DOHH2 (cell line): ENCODE measurements around the gene KCNIP4.

Experiments
- H3F3A ChIP-seq: fragments of 200-600 bp; sonication (generic), shearing (Covaris generic); 2 replicates; pipeline ENCODE4 v1.6.0; 2016; ENCODE audit warnings: antibody characterized with exemption, mild to moderate bottlenecking; ENCODE audit not compliant: control insufficient read depth, insufficient read depth
- H3K27ac ChIP-seq: fragments of 200-600 bp; sonication (generic); 2 replicates; pipeline ENCODE4 v1.5.1; 2014; ENCODE audit warnings: low read depth, mild to moderate bottlenecking, low read length, moderate library complexity
- H3K27me3 ChIP-seq: fragments of 200-600 bp; sonication (generic); 2 replicates; pipeline ENCODE4 v1.6.1; 2014; ENCODE audit warnings: mild to moderate bottlenecking, low read length, mixed read lengths; ENCODE audit not compliant: control insufficient read depth
- H3K36me3 ChIP-seq: fragments of 200-600 bp; sonication (generic); 2 replicates; pipeline ENCODE4 v1.6.1; 2014; ENCODE audit warnings: mild to moderate bottlenecking, low read length, moderate library complexity, mixed read lengths; ENCODE audit not compliant: control insufficient read depth
- H3K4me1 ChIP-seq: fragments of 200-600 bp; sonication (generic); 2 replicates; pipeline ENCODE4 v1.6.1; 2014; ENCODE audit warnings: mild to moderate bottlenecking, low read length, mixed read lengths; ENCODE audit not compliant: control insufficient read depth
- H3K4me2 ChIP-seq: fragments of 200-600 bp; sonication (generic); 2 replicates; pipeline ENCODE4 v1.6.0; 2014; ENCODE audit warnings: mild to moderate bottlenecking, low read length, moderate library complexity
- H3K4me3 ChIP-seq: fragments of 200-600 bp; sonication (generic); 2 replicates; pipeline ENCODE4 v1.5.1; 2014; ENCODE audit warnings: mild to moderate bottlenecking, low read length, mixed read lengths
- H3K79me2 ChIP-seq: fragments of 200-600 bp; sonication (generic); 2 replicates; pipeline ENCODE4 v1.6.1; 2014; ENCODE audit warnings: mild to moderate bottlenecking, low read length, mixed read lengths; ENCODE audit not compliant: control insufficient read depth
- H3K9me2 ChIP-seq: fragments of 200-600 bp; sonication (generic); replicated peaks from 2 replicates; pipeline ENCODE4 v1.6.1; 2014; ENCODE audit warnings: mild to moderate bottlenecking, low read length, mixed read lengths; ENCODE audit not compliant: control insufficient read depth
- H3K9me3 ChIP-seq: fragments of 200-600 bp; sonication (generic); 2 replicates; pipeline ENCODE4 v1.6.1; 2014; ENCODE audit warnings: antibody characterized with exemption, low read length, mixed read lengths; ENCODE audit not compliant: control insufficient read depth, insufficient read depth
- H4K20me1 ChIP-seq: fragments of 200-600 bp; sonication (generic); 2 replicates; pipeline ENCODE4 v1.6.0; 2014; ENCODE audit warnings: low read depth, mild to moderate bottlenecking, antibody characterized with exemption, low read length, moderate library complexity; ENCODE audit not compliant: control insufficient read depth, insufficient read depth
- CTCF ChIP-seq: fragments of 200-600 bp; sonication (generic); IDR thresholded peaks from one replicate; pipeline ENCODE4 v1.5.1; 2014; ENCODE audit warnings: antibody characterized with exemption, mild to moderate bottlenecking, low read depth, low read length; ENCODE audit not compliant: poor library complexity, severe bottlenecking
- EZH2phosphoT487 ChIP-seq: fragments of 200-600 bp; sonication (generic); IDR thresholded peaks from 2 replicates; pipeline ENCODE4 v1.6.1; 2017; ENCODE audit warnings: borderline replicate concordance, mild to moderate bottlenecking, antibody characterized with exemption, low read length, moderate library complexity, mixed read lengths

KCNIP4 gene

GRCh38 chr4:20825505-20825904 lies 1123.1 kb downstream of the KCNIP4 start:
- H3K9me3 ChIP-seq, result no peaks in the 10 kb centered on the region
- H3K4me1 ChIP-seq, result no peaks in the 10 kb centered on the region
- TF ChIP-seq CTCF (no peak), EZH2phosphoT487 (no peak)
- H3K36me3 ChIP-seq, result no peaks in the 10 kb centered on the region
- no peaks in the 10 kb centered on the region for H3K9me2 ChIP-seq
- H3K27ac ChIP-seq, result no peak overlapping the region
- H3K4me3 ChIP-seq, result no peak overlapping the region
- no peaks in the 10 kb centered on the region for H4K20me1 ChIP-seq
- no peaks in the 10 kb centered on the region for H3K79me2 ChIP-seq
- H3F3A ChIP-seq, result no peaks in the 10 kb centered on the region
- H3K4me2 ChIP-seq, result no peak overlapping the region
- no peaks in the 10 kb centered on the region for H3K27me3 ChIP-seq

GRCh38 chr4:20816287-20816686 lies 1132.3 kb downstream of the KCNIP4 start:
- TF ChIP-seq EZH2phosphoT487, result no peak
- no peak for TF ChIP-seq CTCF
- H4K20me1 ChIP-seq, result no peaks in the 10 kb centered on the region
- H3K27me3 ChIP-seq, result no peaks in the 10 kb centered on the region
- H3K9me3 ChIP-seq, result no peaks in the 10 kb centered on the region
- H3F3A ChIP-seq, result no peaks in the 10 kb centered on the region
- H3K4me3 ChIP-seq, result no peak overlapping the region
- H3K36me3 ChIP-seq, result no peaks in the 10 kb centered on the region
- no peaks in the 10 kb centered on the region for H3K4me1 ChIP-seq
- H3K79me2 ChIP-seq, result no peaks in the 10 kb centered on the region
- no peak overlapping the region for H3K4me2 ChIP-seq
- no peaks in the 10 kb centered on the region for H3K9me2 ChIP-seq
- no peak overlapping the region for H3K27ac ChIP-seq

- H3K79me2 ChIP-seq, result no peaks in the 10 kb centered on the region
- H3K4me2 ChIP-seq, result no peak overlapping the region
- no peaks in the 10 kb centered on the region for H3K36me3 ChIP-seq
- H3K4me1 ChIP-seq, result no peaks in the 10 kb centered on the region
- H3K9me3 ChIP-seq, result no peaks in the 10 kb centered on the region
- no peaks in the 10 kb centered on the region for H4K20me1 ChIP-seq
- TF ChIP-seq CTCF (no peak), EZH2phosphoT487 (no peak)
- no peaks in the 10 kb centered on the region for H3F3A ChIP-seq
- no peaks in the 10 kb centered on the region for H3K9me2 ChIP-seq
- no peak overlapping the region for H3K27ac ChIP-seq
- H3K27me3 ChIP-seq, result no peaks in the 10 kb centered on the region
- no peak overlapping the region for H3K4me3 ChIP-seq
Observed at GRCh38 chr4:20813700-20814099, 1134.9 kb downstream of the KCNIP4 start.

GRCh38 chr4:20809812-20810211 lies 1138.8 kb downstream of the KCNIP4 start:
- Histone ChIP-seq H3K4me1 (no peaks in the 10 kb centered on the region), H3K4me3 (no peak overlapping the region), H3K79me2 (no peaks in the 10 kb centered on the region), H3K9me3 (no peaks in the 10 kb centered on the region), H3K27ac (no peak overlapping the region), H3K4me2 (no peak overlapping the region), H3K9me2 (no peaks in the 10 kb centered on the region; the same call in 1 of the 2 replicates), H3K27me3 (no peaks in the 10 kb centered on the region), H3F3A (no peaks in the 10 kb centered on the region), H3K36me3 (no peaks in the 10 kb centered on the region), H4K20me1 (no peaks in the 10 kb centered on the region)
- TF ChIP-seq CTCF (no peak), EZH2phosphoT487 (no peak)
